HG02981 (cell line): ENCODE results near the gene DMXL1.
A peak's percentile ranks its signal among the peaks of the same experiment; 100 is the strongest.
"Not testable (repeated sequence)": the region's sequence is repeated elsewhere in the genome, so short reads cannot be mapped to it uniquely, and the experiment has no call there.

Source experiments
- ATAC-seq: cut with Tn5 transposase; IDR thresholded peaks from one replicate; pipeline ENCODE4 v1.9.1; 2021; ENCODE audit warnings: mild to moderate bottlenecking, moderate library complexity; ENCODE audit not compliant: unreplicated experiment

DMXL1 gene

DNA sequence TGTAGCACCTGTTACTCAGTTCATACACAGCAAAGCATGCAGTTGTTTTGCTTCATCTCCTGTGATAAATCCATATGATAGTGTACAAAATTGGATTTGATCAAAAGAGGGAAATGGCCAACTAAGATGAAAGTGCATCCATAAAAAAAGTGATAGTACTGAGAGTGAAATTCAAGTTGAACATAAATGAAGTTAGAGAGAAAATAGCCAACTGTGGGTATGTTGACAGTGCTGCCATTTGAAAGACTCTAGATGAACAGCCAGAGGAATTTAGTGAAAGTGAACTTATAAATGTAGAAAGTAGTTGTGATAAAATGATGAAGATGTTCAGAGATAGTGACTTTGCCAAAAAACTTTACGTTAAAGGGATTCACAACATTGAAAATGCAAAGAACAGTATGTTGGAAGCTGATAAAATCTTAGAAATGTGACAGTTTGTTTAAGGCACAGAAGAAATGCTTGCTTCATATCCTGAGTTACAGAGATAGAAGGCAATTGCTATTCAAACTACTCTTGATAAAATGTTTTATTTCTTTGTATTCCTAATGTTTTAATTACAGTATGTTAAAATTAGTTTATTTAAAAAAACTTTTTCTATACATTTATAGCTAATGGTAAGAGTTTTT lies 119.7 kb downstream of the DMXL1 start:
- ATAC-seq: no peak

DNA sequence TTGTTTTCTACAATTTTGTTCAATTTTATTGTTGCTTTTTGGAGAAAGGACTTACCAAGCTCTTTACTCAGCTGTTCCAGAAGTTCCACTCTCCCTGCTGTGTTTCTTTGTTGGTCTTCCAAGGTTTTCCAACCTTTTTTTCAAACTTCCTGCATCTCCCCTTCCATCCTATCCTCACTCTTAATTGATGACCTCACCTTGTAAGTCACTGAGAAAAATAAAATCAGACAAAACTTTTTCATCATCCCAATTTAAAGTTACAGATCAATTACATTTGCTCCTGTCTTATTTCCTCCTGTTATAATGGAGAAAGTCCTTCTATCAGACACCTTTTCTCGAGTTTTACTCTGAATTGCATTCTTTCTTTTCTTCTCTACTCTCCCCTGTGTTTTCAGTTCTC lies 121.1 kb downstream of the DMXL1 start:
- ATAC-seq: no peak

DNA sequence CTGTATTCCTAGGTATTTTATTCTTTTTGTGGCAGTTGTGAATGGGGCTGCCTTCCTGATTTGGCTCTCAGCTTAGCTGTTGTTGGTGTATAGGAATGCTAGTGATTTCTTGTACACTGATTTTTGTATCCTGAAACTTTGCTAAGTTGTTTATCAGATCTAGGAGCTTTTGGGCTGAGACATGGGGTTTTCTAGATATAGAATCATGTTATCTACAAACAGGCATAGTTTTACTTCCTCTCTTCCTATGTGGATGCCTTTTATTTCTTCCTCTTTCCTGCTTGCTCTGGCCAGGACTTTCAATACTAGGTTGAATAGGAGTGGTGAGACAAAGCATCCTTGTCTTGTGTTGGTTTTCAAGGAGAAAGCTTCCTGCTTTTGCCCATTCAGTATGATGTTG lies 129.9 kb downstream of the DMXL1 start:
- ATAC-seq: no peak

DNA sequence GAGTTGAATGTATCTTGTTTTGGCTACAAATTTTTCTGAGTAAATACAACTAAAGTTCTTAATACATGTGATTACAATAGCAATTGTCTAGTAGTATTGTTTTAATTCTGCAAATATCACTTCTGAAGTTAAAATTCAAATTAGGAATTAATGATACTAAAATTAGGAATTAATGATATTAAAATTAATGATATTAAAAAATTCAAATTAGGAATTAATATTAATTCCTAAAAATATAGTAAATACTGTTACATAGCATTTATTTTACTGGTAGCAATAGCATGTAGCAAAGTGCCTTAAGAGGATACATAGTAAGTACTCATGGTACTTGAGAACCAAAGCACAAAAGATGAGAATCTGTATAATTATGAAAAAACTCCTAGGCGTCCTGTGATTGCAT lies 136.2 kb downstream of the DMXL1 start:
- ATAC-seq: no peak

DNA sequence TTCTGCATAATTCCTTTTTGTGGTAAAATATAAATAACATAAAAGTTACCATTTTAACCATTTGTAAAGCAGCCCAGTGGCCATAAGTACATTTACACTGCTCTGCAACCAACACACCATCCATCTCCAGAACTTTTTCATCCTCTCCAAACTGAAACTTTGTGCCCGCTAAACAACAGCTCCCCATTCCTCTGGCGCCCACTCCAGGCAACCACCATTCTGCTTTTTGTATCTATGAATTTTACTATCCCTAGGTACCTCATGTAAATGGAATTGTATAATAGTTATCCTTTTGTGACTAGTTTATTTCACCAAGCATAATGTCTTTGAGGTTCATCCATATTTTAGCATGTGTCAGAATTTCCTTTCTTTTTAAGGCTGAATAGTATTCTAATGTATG lies 141.1 kb downstream of the DMXL1 start:
- ATAC-seq: no peak

DNA sequence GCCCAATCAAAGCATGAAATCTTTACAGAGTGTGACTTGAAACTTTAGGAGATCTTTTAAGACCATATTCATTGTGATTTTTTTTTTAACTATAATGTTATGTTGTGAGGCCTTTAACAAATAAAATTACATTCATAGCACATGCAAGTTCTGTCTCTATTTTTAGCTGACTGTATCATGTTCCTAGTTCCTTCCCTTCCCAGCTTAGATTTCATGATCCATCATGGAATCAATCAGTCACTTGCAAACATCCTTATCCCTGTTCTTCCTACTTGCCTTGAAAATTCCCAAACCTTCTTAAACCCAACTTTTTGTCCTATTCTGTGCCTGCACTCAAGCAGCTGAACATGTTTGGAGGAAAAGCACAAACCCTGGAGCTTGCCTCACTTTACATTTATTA lies 141.8 kb downstream of the DMXL1 start:
- no peak for ATAC-seq

DNA sequence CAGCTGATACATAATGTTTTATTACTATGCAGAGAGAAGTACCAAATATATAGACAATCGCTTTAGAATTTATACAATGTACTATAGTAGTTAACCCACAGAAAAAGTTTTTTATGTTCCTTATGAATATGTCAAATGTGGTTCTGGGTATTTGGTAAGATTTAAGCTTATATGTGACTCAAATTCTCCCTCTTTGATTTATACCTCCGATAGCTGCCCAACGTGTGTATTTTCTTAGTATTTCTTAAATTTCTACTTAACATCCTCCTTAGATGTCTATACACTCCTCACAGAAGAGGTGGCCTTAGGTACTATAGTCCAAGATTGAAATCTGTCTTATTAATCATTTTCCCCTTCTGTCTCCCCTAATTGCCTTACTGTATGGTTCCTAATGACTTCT lies 146.3 kb downstream of the DMXL1 start:
- no peak for ATAC-seq

DNA sequence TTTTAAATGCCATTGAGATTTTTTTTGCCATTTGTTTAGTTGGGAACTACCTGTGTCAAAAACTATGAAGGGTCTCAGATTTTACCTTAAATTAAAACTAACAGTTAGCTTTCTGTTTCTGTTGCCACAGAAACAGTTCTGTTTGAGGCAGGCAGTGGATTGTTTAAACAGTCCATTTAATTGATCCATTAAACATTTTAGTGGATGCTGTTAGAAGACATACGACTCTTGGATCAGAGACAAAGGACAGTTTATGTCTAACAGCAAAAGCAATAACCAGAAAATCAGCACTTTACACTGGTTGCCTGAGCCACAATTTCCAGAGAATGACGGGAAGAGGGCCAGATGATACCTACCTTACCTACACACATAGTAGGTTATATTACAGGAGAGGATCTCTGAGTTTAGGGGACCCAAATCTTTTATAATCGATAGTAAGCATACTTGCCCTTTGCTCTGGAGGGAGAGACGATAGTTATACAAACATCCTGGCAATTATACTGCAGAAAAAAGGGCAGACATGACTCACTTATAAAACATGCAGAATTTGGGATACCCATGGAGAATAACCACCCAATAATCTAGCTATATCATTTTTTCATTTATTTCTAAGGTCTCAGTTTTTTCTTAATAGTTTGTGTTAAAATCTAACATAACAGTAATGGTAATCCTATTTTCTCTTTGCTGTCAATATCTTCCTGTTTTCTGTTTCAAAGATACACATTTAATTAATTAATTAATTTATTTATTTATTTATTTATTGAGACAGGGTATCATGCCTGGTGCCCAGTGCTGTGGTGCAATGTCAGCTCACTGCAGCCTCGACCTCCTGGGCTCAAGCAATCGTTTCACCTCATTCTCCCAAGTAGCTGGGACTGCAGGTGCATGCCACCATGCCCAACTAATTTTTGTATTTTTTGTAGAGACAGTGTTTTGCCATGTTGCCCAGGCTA lies 148.2 kb downstream of the DMXL1 start:
- ATAC-seq: no peak

DNA sequence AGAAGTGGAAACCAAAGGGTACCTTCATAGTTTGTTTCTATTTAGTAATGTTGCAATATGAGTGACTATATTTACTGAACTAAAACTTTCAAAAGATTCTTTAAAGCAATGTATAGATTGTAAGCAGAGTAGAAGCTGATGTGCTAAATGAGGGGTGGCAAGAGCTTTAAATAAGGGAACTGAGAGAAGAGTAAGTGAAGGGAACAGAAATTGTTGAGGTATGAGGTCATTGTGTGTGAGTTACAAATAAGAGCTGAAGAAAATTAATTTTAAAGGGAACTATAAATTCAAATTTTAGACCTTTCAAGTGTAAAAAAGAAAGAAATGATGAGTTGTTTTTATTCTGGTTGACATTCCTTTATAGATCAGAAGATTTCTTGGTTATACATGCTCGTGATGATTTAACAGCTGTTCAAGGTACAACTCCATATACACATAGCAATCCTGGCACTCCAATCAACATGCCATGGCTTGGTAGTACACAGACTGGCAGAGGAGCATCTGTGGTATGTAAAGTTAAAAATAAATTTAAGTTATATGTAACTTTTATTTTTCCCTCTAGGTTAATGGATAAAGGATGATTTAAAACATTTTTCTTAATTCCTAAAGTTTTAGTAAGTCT lies 149.8 kb downstream of the DMXL1 start:
- peak; percentile 95 for ATAC-seq

DNA sequence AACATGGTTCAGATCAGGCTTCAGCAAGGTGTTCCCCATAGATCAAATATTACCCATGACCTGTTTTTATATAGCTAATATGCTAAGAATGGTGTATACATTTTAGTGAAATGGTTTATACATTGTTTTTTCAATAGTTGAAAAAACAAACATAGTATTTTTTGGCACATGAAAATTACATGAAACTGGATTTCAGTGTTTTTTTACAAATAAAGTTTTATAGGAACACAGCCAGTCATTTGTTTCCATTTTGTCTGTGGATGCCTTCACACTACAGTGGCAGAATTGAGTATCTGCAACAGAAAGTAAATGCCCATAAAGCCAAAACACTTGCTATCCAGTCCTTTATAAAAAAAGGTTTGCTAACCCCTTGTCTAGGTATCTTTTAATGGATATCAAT lies 150.4 kb downstream of the DMXL1 start:
- ATAC-seq: no peak

DNA sequence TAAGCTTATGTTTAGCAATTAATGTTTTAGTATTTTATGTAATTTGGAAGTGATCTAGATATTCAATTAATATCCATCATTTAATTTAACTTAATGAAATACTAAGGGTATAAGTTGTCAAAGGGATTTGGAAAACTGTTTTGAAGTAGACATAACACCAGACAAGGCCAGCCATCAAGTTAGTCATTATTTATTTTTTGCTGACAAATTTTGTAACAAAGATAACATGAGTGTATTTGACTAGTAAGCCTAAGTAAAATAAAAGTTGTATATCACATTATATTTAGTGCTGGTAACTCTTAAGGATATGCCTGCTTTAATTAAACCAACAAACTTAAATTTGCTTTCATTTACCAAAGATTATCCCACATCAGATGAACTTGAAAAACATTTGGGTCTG lies 159.1 kb downstream of the DMXL1 start:
- no peak for ATAC-seq

DNA sequence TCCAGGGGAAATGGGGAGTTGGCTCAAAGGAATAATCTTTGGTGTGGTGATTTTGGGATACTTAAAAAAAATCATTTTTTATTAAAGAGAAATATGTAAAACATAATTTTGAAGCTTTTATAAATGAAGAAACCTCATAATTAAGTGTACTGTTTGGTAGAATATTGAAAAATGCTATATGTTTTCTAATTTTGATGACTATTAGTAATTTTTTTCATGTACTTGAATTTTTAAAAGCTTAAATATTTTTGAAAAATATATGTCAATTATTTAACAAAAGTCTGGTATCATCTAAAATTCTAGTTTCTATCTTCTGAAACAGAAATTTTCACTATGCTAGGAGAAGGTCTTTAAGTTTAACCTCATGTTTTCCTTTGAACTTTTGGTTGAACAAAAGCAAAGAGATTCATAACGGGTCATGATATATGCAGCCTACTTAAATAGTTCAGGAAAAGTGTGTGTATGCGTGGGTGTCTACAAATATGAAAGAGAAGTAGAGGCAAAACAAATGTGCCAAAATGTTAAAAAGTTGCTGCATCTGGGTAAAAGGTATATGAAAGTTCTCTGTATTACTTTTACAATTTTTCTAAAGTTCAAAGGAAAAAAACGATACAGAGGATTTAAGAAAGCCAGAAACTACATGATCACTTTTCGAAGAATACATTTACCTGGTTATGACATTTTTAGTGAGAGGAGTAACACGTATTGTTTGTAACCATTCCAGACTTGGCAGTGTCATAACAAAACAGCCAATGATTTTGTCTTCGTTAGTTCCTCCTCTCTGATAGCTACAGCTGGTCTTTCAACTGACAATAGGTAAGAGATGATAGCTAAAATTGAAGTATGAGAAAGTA lies 167.6 kb downstream of the DMXL1 start:
- ATAC-seq: no peak

DNA sequence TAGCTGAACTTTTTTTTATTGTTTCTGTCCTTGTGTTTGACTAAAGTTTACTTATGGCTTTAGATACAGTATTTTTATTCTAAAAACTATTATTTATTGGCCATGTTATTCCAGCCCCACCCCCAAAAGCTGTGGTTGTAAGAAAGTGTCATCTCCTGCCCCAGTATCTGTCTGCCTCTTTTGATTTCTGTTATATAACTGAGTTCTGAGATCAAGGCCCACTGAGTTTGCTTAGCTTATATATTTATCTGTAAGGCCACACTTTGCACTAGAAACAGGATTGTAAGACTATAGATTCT lies 168.2 kb downstream of the DMXL1 start:
- ATAC-seq: no peak

DNA sequence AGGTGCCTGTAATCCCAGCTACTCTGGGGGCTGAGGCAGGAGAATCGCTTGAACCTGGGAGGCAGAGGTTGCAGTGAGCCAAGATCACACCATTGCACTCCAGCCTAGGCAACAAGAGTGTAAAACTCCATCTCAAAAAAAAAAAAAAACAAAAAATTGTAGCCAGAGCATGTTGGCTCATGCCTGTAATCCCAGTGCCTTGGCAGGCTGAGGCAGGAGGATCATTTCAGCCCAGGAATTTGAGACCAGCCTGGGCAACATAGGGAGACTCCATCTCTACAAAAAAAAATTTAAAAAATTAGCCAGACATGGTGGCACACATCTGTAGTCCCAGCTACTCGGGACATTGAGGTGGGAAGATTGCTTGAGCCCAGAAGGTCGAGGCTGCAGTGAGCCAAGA lies 168.9 kb downstream of the DMXL1 start:
- not testable (repeated sequence) for ATAC-seq

DNA sequence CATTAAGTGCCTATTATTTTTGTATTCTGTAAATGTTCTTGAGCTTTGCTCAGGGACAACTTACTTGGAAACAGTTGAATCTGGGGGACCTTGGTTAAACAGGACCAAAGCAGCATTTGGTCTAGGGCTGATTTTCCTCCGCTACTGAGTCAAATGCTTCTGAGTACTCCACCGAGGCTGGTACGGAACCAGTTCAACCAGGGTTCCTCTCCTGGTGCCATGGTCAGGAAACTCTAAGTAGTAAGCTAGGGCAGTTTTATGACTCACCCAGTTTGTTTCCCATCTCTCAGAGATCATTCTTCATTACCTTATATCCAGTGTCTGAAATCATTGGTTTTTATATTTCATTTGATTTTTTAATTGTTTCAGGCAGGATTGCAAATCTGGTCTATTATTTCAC lies 173.0 kb downstream of the DMXL1 start:
- ATAC-seq: no peak

DNA sequence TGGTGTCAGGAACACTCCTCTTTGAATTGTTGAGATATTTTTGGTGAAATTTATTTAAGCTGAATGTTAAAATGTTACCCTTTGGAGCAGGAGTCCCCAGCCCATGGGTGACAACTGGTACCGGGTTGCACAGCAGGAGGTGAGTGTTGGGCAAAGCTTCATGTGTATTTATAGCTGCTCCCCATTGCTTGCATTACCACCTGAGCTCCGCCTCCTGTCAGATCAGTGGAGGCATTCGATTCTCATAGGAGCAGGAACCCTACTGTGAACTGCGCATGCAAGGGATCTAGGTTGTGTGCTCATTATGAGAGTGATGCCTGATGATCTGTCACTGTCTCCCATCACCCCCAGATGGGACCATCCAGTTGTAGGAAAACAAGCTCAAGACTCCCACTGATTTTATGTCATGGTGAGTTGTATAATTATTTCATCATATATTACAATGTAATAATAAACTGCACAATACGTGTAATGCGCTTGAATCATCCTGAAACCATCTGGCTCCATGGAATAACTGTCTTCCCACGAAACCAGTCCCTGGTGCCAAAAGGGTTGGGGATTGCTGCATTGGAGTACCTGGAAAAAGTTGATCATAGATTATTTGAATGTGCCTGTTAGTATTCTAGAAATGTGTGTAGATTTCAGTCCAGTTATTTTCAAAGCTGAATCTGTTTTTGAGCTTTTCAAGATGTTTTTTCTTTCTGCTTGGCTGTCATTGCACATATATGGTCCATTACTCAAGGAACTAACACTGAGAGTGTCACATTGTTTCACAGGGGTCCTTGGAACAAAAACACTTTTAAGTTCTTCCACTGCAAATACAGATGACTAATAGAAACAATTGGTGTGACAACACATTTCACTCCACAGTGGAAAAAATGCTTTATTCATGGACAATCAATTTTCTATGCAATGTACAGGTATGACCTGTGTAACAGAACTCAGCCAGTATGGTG lies 180.3 kb downstream of the DMXL1 start:
- ATAC-seq: no peak

DNA sequence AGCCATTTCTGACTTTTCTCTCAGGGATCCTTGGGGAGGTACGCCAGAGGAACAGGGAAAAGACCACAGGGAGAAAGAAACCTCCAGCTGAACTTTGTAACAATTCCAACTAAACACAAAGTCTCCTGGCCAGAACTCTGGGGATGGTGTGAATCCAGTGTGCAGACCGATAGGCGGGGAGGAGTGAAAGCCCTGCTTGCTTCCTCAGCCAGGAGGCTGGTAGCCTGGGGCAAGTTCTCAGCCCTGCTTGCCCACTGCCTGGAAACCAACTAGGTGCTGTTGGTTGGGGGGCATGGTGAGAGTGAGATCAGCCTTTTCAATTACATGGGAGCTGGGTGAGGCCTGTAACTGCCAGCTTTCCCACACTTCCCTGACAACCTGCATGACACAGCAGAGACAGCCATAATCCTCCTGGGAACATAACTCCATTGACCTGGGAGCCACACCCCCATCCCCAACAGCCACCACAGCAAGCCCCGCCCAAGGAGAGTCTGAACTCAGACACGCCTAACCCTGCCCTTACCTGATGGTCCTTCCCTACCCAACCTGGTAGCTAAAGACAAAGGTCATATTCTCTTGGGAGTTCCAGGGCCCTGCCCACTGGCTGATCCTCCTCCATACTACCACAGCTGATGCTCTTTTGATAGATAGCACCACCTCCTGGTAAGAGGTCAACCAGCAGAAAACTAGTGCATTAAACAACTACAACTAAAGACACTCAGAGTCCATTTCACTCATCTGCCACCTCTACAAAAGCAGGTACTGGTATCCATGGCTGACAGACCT lies 184.9 kb downstream of the DMXL1 start:
- ATAC-seq: no peak

DNA sequence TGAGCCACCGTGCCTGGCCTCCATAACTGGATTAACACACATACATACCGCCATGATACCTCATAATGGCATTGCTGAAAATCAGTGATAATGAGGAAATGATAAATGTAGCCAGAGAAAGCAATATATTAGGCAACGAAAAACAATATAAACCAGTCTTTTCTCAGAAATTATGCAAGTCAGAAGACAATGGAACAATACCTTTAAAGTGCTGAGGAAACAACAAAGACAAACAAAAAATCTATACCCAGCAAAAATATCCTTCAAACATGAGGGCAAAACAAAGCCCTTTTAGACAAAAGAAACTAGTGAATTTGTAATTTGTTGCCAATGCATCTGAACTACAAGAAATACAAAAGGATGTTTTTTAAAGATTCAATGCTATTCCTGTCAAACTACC lies 186.7 kb downstream of the DMXL1 start:
- ATAC-seq: no peak

DNA sequence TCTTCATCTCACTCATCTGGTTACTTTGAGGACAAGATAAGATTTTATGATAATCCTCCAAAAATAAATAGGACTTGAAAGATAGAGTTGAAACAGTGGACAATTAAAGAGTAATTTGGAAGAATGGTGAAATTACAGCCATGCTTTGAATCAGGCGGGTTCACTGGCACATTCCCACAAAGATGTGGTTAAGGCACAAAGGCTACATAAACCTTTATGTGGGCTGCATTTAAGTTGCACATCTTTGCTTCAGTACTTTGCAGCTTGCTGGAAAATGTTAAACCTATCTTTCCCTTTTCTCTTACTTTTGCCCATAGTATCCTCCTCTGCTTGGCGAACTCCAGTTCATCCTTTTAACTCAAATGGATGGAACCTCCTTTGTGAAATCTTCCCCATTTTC lies 192.8 kb downstream of the DMXL1 start:
- ATAC-seq: no peak
